GM19193 (cell line): Measurements from ENCODE around the gene PWWP2B.

Experiments used
- POLR2A ChIP-seq: IDR thresholded peaks from 4 replicates; pipeline ENCODE4 v1.6.1; 2011; ENCODE audit not compliant: insufficient read depth, insufficient read length; ENCODE audit errors: extremely low read depth

The PWWP2B gene

GRCh38 chr10:132394936-132395703 is 1.9 kb upstream of the PWWP2B start:
- TF ChIP-seq POLR2A, result no peak

GRCh38 chr10:132395704-132396493 is 1.1 kb upstream of the PWWP2B start:
- TF ChIP-seq POLR2A, result no peak

- TF ChIP-seq POLR2A, result no peak
Measured at GRCh38 chr10:132396494-132397035, 435 bp upstream of the PWWP2B start.

- no peak for TF ChIP-seq POLR2A
Measured at GRCh38 chr10:132397671-132398565, 918 bp downstream of the PWWP2B start.

- no peak for TF ChIP-seq POLR2A
Measured at GRCh38 chr10:132398566-132398991, 1.6 kb downstream of the PWWP2B start.

GRCh38 chr10:132399117-132400035 is 2.4 kb downstream of the PWWP2B start:
- TF ChIP-seq POLR2A, result no peak

- no peak for TF ChIP-seq POLR2A
Measured at GRCh38 chr10:132400041-132400546, 3.1 kb downstream of the PWWP2B start.

- TF ChIP-seq POLR2A, result no peak
Measured at GRCh38 chr10:132400547-132401151, 3.6 kb downstream of the PWWP2B start.

- no peak for TF ChIP-seq POLR2A
Measured at GRCh38 chr10:132401401-132402118, 4.6 kb downstream of the PWWP2B start.

- no peak for TF ChIP-seq POLR2A
Measured at GRCh38 chr10:132402781-132403241, 5.8 kb downstream of the PWWP2B start.

- no peak for TF ChIP-seq POLR2A
Measured at GRCh38 chr10:132403511-132404168, 6.6 kb downstream of the PWWP2B start.

GRCh38 chr10:132404169-132404880 is 7.3 kb downstream of the PWWP2B start:
- TF ChIP-seq POLR2A, result no peak
